PC-3 (cell line): ENCODE results near the gene CHST3.

Experiments
- EZH2 ChIP-seq: fragments of 300-600 bp; sonication (generic); IDR thresholded peaks from one replicate; pipeline ENCODE4 v1.6.1; 2017; ENCODE audit warnings: antibody characterized with exemption, mild to moderate bottlenecking, low read length; ENCODE audit not compliant: unreplicated experiment
- EZH2phosphoT487 ChIP-seq: fragments of 300-600 bp; sonication (generic); IDR thresholded peaks from 2 replicates; pipeline ENCODE4 v1.6.1; 2018; ENCODE audit warnings: mild to moderate bottlenecking, antibody characterized with exemption, low read length, borderline replicate concordance
- TF ChIP-seq, protein P1 (sequence below): fragments of 300-600 bp; sonication (generic); conservative IDR thresholded peaks from 2 replicates; pipeline ENCODE4 v1.5.1; 2017; ENCODE audit warnings: antibody characterized with exemption, low read depth, mild to moderate bottlenecking, low read length

DNA sequence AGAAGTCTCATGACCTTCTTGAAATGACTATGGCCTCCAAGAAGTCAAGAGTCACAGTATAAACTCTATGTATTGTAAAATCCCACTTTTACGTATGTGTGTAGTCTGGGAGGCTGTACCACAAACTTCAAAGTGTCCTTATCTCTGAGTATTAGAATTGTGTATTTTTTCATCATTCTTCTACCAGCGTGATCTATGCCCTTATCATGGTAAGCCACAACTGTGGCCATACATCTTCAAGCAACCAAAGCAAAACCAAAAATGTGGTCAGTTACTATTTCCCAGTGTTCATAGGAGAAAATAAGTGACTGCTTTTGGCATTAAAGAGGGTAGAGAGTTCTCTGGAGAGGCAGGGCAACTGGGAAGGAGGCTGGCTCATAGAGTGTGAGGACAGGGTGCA is 81.4 kb downstream of the CHST3 start:
- TF ChIP-seq, protein P1, sequence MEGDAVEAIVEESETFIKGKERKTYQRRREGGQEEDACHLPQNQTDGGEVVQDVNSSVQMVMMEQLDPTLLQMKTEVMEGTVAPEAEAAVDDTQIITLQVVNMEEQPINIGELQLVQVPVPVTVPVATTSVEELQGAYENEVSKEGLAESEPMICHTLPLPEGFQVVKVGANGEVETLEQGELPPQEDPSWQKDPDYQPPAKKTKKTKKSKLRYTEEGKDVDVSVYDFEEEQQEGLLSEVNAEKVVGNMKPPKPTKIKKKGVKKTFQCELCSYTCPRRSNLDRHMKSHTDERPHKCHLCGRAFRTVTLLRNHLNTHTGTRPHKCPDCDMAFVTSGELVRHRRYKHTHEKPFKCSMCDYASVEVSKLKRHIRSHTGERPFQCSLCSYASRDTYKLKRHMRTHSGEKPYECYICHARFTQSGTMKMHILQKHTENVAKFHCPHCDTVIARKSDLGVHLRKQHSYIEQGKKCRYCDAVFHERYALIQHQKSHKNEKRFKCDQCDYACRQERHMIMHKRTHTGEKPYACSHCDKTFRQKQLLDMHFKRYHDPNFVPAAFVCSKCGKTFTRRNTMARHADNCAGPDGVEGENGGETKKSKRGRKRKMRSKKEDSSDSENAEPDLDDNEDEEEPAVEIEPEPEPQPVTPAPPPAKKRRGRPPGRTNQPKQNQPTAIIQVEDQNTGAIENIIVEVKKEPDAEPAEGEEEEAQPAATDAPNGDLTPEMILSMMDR: no peak
- TF ChIP-seq EZH2 (no peak), EZH2phosphoT487 (no peak)
